SJSA1 (cell line): ENCODE results near the gene DCST2. TPM values are rescaled to one million over a fixed set of nuclear protein-coding genes. Genes with fewer than 3 reads are reported as not detected.

Source experiments
- DNase-seq, 2 experiments: peaks; one replicate each; pipeline ENCODE4 v3.0.0-alpha.2; 2015 to 2020; ENCODE audit warnings: low spot score in 2 of 2, low read depth in 1 of 2
- H3K27ac ChIP-seq: fragments of 250-450 bp; sonication (Bioruptor Pico); 2 replicates; pipeline ENCODE4 v1.5.1; 2020; ENCODE audit warnings: mild to moderate bottlenecking, moderate library complexity
- H3K27me3 ChIP-seq: fragments of 250-450 bp; sonication (Bioruptor Pico); replicated peaks from 2 replicates; pipeline ENCODE4 v1.5.1; 2020; ENCODE audit warnings: mild to moderate bottlenecking, moderate library complexity
- H3K36me3 ChIP-seq: fragments of 250-450 bp; sonication (Bioruptor Pico); 2 replicates; pipeline ENCODE4 v1.5.1; 2020; ENCODE audit warnings: mild to moderate bottlenecking
- H3K4me1 ChIP-seq: fragments of 250-450 bp; sonication (Bioruptor Pico); replicated peaks from 2 replicates; pipeline ENCODE4 v1.6.1; 2021; ENCODE audit warnings: mild to moderate bottlenecking
- H3K4me3 ChIP-seq: fragments of 250-450 bp; sonication (Bioruptor Pico); 2 replicates; pipeline ENCODE4 v1.5.1; 2020; ENCODE audit warnings: mild to moderate bottlenecking
- H3K9me3 ChIP-seq: fragments of 250-450 bp; sonication (Bioruptor Pico); replicated peaks from 2 replicates; pipeline ENCODE4 v1.5.1; 2020; ENCODE audit warnings: mild to moderate bottlenecking
- total RNA-seq: library from RNA; depleted of rRNA; stranded (reverse); fragments of >200 nt; shearing (Covaris generic); gene quantifications from 2 replicates; pipeline ENCODE4 v1.2.3, GENCODE V29; 2014

DCST2 gene
- total RNA-seq, 1 experiment from 2014 or later: not detected

DNA sequence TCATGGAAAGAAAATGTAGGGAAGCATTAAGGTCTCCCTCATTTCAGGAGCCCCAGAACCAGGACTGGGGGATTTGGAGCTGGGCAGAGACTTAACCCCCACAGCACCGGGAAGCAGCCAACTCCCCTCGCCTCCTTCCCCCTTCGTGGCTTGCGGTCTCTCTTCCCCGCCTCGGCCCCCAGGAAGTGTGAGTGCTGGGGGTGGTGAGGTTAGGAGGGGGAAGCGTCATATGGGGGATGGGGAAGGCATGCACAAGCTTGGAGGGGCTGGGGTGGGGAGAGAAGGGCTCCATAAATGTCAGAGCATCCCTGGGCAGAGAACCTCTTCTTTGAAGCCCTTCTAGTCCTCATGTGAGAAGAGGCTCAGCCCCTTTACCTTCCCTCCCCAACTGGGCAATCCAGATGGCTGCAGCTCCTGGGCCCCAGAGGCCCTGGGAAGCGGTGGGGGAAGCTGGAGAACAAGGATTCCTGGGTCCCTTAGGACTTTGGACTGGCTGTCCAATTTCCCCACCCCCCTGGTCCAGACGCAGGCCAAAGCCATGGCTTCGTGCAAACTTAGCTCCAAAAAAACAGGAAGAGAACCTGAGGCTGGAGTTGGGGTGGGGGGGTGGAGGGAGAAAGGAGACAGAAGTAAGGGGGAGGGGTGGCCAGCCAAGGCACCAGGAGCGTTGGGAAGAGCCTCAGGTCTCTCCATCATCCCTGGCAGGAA is 23.2 kb downstream of the DCST2 start:
- H3K4me3 ChIP-seq: no peak overlapping the region
- no peaks in the 10 kb centered on the region for H3K4me1 ChIP-seq
- no peak for DNase-seq
- no peaks in the 10 kb centered on the region for H3K9me3 ChIP-seq
- peaks cover 2% of the 10 kb centered on the region; the same call in 1 of the 2 replicates for H3K36me3 ChIP-seq
- H3K27ac ChIP-seq: no peak overlapping the region
- H3K27me3 ChIP-seq: no peaks in the 10 kb centered on the region

DNA sequence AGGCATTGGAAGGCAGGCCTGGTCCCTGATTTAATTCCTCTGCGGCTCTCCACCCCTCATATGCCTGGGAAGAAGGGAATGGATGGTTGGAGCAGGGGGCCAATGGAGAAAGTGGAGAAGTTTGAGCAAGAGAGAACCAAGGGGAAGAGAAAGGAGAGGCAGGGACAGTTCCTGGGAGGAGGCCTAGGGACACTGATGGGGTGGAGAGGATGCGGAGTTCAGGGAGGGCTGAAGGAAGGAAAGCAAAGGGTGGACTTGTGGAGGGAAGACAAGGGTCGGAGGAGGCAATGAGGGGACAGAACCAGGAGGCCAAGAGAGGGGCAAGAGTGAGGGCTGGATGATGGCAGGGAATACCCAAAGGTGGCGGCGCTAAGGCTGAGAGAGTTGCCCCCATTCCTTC is 23.8 kb downstream of the DCST2 start:
- no peak for DNase-seq
- H3K4me3 ChIP-seq: no peak overlapping the region
- H3K27me3 ChIP-seq: no peaks in the 10 kb centered on the region
- no peak overlapping the region for H3K27ac ChIP-seq
- H3K9me3 ChIP-seq: no peaks in the 10 kb centered on the region
- no peaks in the 10 kb centered on the region for H3K36me3 ChIP-seq
- H3K4me1 ChIP-seq: no peaks in the 10 kb centered on the region; the same call in 1 of the 2 replicates

DNA sequence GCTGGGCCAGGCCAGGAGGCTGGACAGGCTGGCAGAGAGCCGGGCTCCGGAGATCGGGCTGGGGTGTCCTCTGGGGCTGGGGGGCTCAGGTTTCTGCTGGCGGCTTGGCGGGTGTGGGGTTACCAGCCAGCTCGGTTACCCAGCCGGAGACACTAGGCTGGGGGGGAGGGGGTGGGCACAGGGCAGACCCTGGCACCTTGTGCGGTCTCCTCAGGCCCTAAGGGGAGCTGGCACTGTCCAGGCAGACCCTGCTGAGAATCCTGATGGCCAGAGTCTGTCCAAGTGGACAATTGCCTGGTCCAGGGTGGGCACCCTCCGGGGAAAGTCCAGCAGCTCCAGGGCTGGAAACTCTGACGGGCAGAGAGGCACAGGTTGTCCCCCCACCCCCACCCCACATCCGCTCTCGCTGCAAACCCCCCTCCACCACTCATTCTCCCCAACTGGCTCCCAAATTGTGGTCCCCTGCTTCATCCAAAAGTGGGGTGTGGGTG is 24.3 kb downstream of the DCST2 start:
- H3K36me3 ChIP-seq: no peaks in the 10 kb centered on the region
- no peak overlapping the region for H3K4me3 ChIP-seq
- H3K9me3 ChIP-seq: no peaks in the 10 kb centered on the region
- H3K27me3 ChIP-seq: no peaks in the 10 kb centered on the region
- DNase-seq: no peak
- H3K4me1 ChIP-seq: peaks cover 2% of the 10 kb centered on the region
- H3K27ac ChIP-seq: no peak overlapping the region

DNA sequence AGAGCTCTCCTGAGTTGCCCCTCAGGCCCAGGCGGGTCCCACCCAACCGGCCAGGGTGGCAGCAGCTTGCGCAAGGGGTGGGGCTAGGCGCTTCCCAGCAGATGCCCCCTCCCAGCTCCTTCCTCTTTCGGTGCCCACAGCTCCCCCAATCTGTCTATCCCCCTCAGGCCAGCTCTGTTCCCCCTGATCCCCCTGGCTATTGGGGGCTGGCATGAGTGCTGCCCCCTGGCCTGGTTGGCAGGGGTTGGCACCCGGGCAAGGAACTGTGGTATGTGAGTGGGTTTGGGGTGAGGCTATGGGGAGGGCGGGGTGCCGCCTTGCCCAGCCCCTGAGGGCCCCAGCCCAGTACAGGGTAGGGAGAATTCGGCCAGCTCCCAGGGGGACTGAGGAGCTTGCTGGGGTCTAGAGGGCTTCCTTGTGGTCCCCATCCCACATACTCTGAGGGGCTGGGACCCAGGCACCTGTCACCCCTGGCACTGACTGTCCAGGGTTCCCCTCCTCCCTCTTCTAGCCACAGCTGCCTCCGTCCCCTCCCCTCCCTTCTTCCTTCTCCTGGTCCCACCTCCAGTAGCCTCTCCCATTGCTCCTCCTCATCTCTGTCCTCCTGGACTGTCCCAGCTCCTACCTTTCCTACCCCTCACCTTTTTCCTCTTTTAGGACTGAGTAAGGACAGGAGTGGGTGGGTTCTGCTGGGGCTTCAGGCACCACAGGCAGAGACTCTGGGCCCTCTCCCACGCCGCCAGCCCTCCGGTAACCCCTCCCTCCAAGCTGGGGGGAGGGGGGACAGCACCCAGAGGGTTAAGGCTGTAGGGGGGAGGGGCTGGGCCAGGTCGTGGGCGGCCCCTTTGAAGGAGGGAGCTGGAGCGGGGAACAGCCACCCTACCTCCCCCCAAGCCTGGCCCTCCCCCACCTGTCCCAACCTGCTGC is 25.3 kb downstream of the DCST2 start:
- H3K36me3 ChIP-seq: no peaks in the 10 kb centered on the region
- H3K27ac ChIP-seq: no peak overlapping the region
- no peaks in the 10 kb centered on the region for H3K9me3 ChIP-seq
- H3K4me1 ChIP-seq: peaks cover 5% of the 10 kb centered on the region
- H3K4me3 ChIP-seq: no peak overlapping the region
- DNase-seq: no peak
- no peaks in the 10 kb centered on the region for H3K27me3 ChIP-seq

DNA sequence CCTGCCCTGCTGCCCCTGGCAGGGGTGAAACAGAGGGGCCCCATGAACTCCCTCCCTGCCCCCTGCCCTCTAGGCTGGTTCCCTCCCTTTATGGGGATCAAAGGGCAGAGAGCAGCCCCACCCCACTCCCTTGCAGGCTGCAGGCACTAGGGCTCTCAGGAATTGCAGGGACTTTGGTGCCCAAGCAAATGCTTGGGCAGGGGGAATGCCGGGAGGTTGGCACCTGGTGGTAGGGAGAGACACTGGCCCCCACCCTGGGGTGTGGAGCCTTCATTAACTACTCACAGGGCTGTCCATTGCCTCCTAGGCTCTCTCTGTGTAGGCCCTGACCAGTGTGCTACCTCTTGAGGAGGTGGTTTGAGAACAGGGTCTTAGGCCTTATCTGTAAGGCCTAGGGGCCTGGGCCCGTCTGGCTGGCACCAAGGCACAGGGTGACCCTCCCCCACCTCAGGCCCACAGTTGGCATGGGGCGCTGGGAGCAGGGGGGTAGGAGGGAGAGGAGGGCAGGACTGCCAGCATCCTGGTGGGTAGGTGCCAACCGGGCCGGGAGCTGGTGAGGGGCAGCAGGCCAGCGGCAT is 26.2 kb downstream of the DCST2 start:
- Histone ChIP-seq H3K36me3 (no peaks in the 10 kb centered on the region), H3K27ac (no peak overlapping the region), H3K27me3 (no peaks in the 10 kb centered on the region), H3K4me1 (peaks cover 5% of the 10 kb centered on the region), H3K9me3 (no peaks in the 10 kb centered on the region; the same call in 1 of the 2 replicates), H3K4me3 (no peak overlapping the region)
- DNase-seq: no peak

DNA sequence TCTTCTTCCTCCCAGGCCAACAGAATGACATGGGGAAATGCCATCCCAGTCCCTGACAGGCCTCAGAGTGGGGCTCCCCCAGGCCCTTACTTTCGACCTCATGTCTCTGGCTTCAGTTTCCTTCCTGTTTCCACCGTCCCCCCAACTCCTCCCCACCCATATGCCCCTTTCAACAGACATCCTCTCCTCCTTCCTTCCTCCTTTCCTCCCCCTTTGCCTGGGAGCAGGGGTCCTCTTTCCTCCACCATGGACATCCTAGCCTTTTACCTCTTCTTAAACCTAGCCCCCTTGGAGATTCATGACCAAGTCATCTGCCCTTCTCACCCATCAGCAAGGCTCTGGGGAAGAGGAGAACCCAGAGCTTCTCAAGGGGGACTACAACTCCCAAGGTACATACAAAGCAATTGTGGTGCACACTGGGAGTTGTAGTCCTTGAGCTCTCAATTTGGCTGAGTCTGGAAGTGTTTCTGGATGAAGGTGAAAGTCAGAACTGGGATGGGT is 26.9 kb downstream of the DCST2 start:
- Histone ChIP-seq H3K36me3 (no peaks in the 10 kb centered on the region), H3K9me3 (no peaks in the 10 kb centered on the region; the same call in 1 of the 2 replicates), H3K27me3 (no peaks in the 10 kb centered on the region), H3K4me1 (peaks cover 5% of the 10 kb centered on the region), H3K4me3 (no peak overlapping the region), H3K27ac (no peak overlapping the region)
- no peak for DNase-seq

DNA sequence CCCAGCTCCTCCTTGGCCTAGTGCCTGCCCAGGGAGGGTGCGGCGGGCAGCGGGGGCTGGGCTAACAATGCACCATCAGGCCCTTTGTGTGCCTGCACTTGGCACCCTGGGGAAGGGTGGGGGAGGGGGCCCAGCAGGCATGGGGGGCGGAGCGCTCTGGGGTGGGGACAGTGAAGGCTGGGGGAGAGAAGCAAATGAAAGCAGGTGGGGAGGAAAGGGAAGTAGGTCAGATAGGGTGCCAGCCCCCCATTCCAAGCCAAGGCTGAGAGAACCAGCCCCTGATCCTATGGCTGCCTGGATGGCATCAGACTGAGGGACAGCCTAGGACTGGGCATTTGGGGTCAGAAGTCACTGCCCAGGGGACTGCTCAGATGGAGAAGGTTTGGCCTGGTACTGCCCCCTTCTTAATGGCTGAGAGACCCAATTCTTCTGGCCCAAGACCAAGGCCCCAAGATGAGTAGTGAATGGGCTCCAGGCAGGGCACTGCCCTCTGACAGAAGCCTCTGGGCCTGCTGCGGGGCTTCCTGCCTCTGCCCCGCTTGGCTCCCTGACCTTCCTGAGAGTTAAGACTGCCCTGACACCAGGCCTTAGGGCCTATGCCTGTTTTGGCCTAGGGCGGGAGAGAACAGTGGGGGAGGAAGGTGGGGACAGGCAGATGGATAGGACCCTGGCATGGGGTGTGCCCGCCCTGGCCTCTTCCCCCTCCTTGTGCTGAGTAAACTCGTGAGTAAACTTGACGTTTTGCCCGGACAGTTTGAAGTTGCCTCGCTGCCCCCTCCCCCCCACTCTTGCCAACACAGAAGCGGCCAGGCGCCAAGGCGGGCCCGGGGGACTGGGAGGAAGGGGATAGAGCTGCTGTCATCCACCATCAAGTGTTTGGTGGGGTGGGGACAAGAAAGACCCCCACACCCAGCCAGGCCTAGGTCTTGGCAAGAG is 28.2 kb downstream of the DCST2 start:
- Histone ChIP-seq H3K27me3 (no peaks in the 10 kb centered on the region), H3K4me3 (no peak overlapping the region), H3K9me3 (no peaks in the 10 kb centered on the region; the same call in 1 of the 2 replicates), H3K27ac (no peak overlapping the region), H3K4me1 (peaks cover 15% of the 10 kb centered on the region), H3K36me3 (no peaks in the 10 kb centered on the region)
- no peak for DNase-seq

DNA sequence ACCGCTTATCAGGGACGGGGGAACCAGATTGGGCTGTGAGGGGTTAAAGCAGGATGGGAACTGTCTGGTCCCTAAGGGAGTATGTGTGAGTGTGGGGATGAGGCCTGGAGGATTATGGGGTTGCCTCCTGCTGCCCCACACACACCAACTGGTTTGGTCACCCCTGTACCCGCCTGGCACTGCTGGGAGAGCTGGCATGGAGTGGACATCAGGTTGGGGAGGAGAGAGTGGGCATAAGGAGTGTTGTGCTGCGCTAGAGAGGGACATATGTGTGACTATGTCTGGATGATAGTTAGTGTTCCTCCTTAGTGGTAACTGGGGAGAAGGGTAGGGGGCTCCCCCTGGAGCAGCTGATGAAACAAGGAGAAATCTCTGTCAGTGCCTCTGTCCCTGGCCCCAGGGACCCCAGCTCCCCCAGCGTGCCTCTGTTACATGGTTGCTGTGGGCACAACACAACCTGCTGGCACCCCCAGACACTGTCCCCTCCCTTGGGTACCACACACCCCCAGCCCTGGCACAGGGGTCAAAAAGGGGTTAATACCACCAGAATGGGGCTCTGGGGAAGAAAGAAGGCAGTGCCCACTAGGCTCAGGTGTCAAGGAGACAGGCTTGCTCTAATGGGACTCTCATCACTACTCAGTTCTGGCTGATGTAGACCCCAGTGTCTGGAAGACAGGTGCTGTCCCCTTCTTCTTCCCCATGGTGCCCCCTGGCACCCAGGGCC is 29.1 kb downstream of the DCST2 start:
- no peaks in the 10 kb centered on the region for H3K36me3 ChIP-seq
- H3K4me1 ChIP-seq: peaks cover 23% of the 10 kb centered on the region
- H3K9me3 ChIP-seq: no peaks in the 10 kb centered on the region; the same call in 1 of the 2 replicates
- peak overlapping the region; percentile 57 for H3K4me3 ChIP-seq
- H3K27ac ChIP-seq: no peak overlapping the region; the same call in 1 of the 2 replicates
- no peak for DNase-seq
- no peaks in the 10 kb centered on the region for H3K27me3 ChIP-seq

DNA sequence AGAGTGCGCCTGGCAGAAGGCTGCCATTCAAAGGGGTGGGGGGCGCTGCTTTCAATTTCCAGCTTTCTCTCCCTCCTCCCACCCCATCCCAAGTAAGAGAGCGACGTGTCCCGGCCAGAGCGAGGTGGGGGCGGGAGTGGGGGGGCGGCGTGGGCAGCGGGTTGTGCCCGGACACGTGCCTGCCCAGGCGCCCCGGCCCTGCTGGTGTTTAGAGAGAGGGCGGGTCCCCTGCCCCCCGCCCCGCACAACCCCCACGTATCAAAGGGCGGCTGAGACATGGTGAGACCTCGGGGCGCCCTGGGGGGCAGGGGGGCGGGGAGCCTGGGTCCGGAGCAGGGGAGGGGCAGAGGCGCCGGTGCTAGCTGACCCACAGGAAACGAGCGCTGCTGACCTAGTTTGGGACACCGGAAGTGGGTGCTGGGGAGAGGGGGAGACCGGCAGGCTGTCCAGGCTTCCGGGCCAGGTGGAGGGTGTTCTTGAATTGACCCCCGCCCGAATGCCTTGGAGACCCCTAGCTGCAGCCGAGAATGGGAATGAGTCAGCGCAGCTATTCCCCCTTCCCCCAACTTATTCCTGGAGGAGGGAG is 29.7 kb downstream of the DCST2 start:
- DNase-seq: peak in 1 of 2 experiments; percentile 67
- peak overlapping the region; percentile 57 for H3K4me3 ChIP-seq
- H3K27me3 ChIP-seq: no peaks in the 10 kb centered on the region
- H3K36me3 ChIP-seq: no peaks in the 10 kb centered on the region
- no peak overlapping the region; the same call in 1 of the 2 replicates for H3K27ac ChIP-seq
- H3K9me3 ChIP-seq: no peaks in the 10 kb centered on the region; the same call in 1 of the 2 replicates
- peaks cover 27% of the 10 kb centered on the region for H3K4me1 ChIP-seq

DNA sequence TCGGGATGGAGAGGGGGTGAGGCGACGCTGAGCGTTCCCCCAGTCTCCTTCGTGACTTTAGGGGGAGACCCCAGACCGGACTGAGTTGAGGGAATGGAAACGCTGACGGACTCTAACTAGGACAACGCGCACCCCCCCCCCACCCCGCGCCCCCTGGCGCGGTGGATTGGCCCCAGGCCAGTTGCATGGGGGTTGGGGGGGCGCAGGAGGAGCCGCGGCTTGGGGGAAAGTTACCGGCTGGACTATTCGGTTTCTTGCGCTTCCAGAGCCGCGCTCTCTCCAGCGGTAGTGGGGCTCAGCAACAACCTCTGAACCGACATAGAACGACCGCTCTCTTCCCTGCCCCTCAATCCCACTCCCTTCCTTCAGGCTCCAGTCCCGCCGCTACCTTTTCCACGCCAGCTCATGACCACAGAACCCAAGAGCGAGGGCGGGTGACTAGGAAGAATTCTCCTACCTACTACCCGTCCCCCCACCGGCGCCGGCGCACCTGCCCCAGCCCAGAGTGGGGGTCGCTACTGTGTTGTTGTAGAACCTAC is 30.3 kb downstream of the DCST2 start:
- peak in 1 of 2 experiments; percentile 31 for DNase-seq
- Histone ChIP-seq H3K27ac (no peak overlapping the region), H3K9me3 (no peaks in the 10 kb centered on the region; the same call in 1 of the 2 replicates), H3K27me3 (no peaks in the 10 kb centered on the region), H3K36me3 (no peaks in the 10 kb centered on the region), H3K4me1 (peaks cover 29% of the 10 kb centered on the region), H3K4me3 (peak overlapping the region; percentile 57)

DNA sequence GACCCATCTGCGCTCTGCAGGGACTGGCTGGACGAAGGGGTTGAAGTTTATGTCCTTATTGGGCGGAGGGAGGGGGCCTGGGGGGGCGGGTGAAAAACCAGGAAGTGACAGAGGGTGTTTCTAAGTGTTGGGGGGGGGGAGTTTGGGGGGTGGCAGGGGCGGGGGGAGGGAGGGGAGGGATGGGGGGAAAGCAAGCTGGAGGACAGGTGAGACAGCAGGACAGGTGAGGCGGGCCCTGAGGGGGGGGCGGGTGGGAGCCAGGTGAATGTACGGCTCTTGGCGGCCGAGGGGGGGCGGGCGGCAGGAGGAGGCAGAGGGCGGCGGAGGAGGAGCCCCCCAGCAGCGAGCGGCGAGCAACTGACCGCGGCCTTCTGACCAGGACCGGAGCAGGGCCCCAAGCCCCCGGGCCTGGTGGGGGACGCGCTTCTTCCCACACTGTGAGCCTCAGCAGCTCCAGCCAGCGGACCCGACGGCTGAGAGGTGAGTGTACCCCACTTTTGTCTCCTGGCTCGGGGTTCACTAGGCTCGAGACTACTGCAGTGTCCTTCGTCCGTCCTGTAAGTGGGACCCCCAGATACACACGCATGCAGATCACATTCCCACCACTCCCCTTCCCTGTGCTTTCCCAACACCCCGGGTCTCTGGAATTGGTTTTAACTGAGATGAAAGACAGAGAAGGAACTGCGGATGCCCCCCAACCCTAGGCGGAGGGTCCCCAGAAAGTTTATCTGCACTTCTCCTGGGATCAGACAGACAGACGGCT is 30.9 kb downstream of the DCST2 start, which contains the start of gene ZBTB7B:
Gene ZBTB7B, plus strand, starts transcription at position 339 of the 763 bp plus-strand sequence. CDS start 11,859 bp downstream, outside the sequence.
- no peaks in the 10 kb centered on the region for H3K27me3 ChIP-seq
- no peak within 1 kb of the TSS for H3K27ac ChIP-seq
- H3K4me3 ChIP-seq: peak within 1 kb of the TSS; percentile 57
- DNase-seq: peak in 1 of 2 experiments; percentile 54
- peaks cover 29% of the 10 kb centered on the region for H3K4me1 ChIP-seq
- H3K36me3 ChIP-seq: no peaks in the 10 kb centered on the region
- H3K9me3 ChIP-seq: no peaks in the 10 kb centered on the region; the same call in 1 of the 2 replicates
